M059J (cell line): ENCODE data around the gene ZNF526. TPM values are rescaled to one million over a fixed set of nuclear protein-coding genes. Genes with fewer than 3 reads are reported as not detected.

ENCODE experiments used
- DNase-seq: peaks from one replicate; pipeline ENCODE4 v3.0.0-alpha.2; 2012; ENCODE audit warnings: low read depth
- total RNA-seq: library from RNA; depleted of rRNA; stranded (reverse); fragments of >200 nt; shearing (Covaris generic); gene quantifications from 2 replicates; pipeline ENCODE4 v1.2.3, GENCODE V29; 2014; rRNA removed

The ZNF526 gene, protein sequence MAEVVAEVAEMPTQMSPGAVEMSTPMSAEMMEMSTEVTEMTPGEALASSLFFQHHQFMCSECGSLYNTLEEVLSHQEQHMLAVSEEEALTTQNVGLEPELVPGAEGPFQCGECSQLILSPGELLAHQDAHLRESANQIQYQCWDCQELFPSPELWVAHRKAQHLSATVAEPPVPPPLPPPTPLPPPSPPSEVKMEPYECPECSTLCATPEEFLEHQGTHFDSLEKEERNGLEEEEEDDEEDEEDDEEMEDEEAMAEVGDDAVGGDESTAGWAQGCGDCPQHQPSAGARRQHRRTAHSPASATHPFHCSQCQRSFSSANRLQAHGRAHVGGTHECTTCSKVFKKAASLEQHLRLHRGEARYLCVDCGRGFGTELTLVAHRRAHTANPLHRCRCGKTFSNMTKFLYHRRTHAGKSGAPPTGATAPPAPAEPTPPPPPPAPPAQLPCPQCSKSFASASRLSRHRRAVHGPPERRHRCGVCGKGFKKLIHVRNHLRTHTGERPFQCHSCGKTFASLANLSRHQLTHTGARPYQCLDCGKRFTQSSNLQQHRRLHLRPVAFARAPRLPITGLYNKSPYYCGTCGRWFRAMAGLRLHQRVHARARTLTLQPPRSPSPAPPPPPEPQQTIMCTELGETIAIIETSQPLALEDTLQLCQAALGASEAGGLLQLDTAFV
- 6.4 and 12.1 TPM in 2 replicates for total RNA-seq

DNA sequence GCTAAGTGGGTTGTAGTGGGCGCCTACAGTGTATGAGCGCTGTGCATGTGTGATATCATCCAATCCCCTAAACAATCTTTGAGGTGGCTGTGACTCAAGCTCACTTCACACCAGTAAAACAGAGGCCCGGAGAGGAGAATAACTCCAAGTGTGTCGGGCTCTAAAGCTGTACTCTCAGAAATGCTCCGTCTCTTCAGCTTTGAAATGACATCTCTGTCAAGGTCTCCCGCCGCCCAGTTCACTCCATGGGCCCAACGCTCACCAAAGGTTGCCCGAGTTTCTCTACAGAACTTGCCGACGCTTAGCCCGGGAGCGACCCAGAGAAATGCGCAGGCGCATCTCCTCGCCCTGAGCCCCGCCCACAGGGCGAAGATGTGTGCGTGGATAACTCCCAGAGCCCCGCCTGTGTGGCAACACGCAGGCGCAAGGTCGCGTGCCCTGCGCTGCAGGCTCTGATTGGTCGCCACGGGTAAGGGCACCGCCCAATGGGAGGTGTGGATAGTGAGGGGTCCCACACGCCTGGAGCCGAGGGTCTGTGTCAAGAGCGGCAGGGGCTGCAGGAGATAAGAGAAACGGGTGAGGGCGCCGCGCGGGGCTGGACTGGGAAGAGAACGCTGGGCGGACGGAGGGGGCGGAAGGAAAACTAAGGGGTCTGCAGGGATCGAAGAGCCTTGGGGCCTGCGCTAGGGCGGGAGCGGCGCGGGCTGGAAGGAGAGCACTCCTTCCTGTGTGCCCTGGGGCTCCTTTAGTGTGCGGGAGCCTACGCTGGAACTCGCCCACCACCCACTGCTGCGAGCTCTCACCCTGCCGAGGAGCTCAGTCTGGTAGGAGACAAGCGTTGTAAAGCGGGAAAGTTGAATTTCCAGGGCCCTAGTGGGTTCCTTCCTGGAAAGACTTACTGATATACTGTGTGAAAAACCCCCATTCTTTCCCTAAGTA is at the start of gene ZNF526:
Gene ZNF526 (plus strand): TSS at position 501 of the 939 bp plus-strand sequence. CDS start 4,092 bp downstream, outside the sequence.
- peak; percentile 97 for DNase-seq

DNA sequence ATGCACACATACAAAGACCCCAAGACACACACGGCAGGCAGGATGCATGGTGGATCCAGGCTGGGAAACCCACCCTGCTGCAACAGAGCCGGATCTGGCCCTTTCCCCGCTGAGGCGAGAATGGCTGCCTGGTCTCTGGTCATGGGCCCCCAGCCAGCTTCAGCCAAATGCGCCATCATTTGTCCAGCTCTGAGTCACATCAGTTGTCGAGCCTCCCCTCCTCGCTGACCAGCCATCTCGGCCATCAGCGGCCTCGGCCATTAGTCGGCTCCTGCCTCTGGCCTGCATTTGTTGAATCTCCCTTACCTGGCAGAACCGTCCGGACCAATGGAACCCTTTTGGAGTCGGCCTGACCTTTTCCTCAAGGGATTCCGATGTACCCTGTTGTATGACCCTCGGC is 49.4 kb upstream of the ZNF526 start:
- DNase-seq: peak; percentile 19

DNA sequence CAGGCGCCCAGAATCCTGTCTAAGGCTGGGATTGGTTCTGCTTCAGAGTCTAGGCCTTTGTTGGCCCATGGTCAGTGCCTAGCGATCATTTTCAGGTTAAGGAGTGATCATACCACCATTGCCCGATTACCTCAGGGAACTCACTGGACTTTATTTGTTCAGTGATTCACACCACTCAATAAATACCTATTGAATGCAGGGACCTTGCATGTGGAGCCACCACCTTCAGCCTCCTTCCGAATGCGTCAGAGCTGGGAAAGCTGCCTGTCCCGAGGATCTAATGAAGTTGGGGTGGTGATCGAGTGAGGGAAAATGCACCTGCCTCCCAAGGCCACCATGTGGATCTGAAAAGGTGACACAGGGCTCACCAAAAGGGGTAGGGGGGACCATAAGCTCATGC is 47.9 kb upstream of the ZNF526 start:
- DNase-seq: no peak

DNA sequence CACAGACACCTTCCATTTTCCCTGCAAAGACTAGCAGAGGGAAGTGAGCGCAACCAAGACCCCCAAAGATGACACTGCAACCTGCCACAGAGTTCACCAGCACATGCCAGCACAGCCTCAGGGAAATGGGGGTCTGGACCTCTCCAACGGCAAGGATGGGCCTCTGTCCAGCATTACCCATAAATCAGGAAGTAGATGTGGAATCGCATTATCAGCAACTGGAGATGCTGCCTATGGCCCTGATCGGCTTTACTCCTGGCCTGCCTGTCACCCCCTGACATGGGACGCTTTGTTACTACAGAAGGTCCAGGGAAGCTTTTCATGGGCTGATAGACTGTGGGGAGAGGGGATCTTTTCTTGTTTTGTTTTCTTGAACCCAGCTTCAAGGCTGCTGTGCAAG is 46.4 kb upstream of the ZNF526 start:
- DNase-seq: no peak

DNA sequence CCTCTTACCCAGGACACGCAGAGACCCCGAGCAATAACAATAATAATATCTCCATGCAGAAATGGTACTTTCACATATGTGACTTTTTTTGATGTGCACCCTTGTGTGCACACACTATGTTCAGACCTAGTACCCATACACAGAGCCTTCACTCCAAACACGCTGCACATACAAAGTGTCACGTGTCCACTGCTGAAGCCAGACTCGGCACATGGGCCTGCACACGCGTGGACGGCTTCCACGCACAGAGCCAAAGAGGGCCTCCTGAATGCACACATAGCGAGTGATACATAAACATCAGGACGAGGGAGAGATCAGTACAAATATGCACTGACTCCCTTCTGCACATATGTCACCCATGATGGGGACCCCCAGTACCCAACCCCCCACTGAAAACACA is 45.9 kb upstream of the ZNF526 start:
- DNase-seq: no peak

DNA sequence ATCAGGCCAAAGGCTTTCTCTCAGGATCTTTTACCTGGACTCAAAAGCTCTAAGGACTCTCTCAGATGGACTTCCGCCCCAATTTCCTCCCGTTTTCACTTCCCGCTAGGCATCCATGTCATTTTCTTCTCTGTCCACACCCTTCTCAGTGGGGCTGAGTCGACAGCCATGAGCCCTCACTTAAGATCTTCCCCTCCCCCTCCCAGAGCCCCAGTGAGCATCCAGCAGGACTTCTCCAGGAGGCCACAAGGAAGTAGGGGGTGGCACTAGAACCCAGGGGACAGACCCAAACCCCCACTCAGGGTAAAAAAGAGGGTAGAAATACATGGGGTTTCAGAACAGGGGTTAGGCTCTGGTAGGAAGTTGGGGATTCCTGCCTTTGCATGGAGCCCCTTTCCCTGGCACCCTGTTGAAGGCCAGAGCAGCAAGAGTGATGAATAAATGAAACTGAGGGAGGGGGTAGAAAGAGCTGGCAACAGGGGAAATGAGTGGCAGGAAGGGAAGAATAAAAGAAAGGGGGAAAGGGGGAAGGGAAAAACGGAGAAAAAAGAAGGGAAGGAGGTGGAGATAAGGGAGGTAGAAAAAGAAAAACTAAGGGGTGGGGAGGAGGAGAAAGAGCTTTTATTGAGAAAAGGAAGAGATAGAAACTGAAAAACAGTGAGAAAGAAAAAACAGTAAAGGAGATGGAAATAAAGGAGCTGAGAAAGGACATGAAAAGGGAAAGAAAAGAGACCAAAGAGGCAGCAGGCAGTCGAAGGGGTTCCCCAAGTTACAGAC is 45.0 kb upstream of the ZNF526 start:
- DNase-seq: no peak

DNA sequence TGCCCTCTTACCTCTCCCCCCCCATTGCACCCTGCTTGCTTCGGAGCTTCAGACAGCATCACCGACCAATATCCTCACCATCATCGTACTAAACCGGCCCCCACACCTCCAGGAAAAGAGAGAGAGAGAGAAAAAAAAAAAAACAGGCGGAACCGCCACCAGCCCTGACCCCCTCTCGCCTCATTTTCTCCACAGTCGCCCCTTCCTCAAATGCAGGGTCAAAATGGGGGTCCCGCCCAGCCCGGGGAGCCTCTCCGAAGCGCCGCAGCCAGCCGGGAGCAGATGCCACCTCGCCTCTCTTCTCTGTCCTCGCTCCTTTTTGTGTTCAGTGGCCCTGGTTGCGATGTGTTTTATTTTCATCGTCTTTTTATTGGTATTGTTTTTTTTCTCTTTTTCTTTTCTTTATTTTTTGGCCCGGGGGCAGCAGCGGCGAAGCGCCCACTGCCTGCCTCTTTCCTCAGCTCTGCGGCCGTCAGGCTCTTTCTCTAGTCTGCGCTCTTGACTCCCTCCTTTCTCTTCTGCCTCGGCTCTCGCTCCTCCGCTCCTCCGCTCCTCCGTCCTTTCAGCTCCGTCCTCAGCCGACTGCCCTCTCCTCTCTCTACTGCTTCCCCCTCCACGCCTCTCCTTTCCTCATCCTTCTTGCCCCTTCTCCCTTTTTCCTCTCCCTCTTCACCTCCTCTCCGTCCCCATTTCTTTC is 44.0 kb upstream of the ZNF526 start:
- peak; percentile 29 for DNase-seq

DNA sequence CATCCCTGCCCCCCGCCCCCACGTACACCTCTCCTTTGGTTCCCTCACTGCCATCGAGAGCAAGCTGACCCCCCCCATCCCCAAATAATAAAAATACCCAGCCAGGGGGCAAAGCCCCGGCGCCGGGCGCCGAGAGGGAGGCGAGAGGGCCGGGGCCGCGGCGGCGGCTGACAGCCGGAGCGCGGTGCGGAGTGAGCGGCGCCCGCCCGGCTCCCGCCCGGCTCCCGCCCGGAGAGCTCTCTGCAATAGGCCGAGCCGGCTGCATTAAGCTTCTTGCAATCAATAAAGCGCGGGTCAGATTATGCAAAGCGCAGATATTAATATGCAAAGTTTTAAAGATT is 43.5 kb upstream of the ZNF526 start:
- no peak for DNase-seq

DNA sequence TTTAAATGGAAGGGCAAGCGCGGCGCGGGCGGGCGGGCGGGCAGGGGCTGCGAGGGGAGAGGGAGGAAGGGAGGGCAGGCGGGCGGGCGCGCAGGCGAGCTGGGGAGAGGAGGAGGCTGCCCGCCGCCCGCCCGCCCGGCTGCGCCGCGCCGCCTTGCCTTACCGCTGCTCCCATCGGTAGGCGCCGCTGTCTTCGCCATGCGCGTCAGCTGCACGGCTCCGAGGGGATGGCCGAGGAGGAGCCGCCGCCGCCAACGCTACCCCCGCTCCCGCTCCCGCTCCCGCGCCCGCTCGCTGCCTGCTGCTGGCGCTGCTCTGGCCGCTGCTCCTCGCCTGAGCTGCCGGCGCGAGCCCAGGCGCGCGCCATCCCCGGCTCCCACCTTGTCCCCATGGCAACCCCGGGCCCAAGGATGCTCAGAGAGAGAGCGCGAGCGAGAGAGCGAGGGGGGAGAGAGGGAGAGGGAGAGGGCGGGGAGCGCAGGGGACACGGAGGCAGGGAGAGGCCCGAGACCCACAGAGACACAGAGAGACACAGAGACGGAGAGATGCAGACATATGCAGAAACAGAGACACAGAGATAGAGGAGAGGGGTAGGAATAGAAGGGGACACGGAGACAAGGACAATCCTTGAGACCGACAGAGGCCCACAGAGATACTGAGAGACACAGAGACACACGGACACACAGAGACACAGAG is 43.0 kb upstream of the ZNF526 start:
- DNase-seq: peak; percentile 76

DNA sequence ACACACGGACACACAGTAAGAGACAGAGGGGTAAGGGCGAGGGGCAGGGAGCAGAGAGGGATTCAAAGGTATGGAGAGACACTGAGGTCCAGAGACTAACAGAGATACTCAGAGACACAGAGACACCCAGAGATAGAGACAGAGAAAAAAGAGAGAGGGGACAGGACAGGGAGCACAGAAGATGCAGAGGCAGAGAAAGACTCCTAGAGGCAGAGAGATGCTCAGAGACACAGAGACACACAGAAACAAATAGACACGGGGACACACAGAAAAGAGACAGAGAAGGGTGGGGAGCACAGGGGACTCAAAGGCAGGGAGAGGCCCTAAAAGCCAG is 42.5 kb upstream of the ZNF526 start:
- DNase-seq: no peak

DNA sequence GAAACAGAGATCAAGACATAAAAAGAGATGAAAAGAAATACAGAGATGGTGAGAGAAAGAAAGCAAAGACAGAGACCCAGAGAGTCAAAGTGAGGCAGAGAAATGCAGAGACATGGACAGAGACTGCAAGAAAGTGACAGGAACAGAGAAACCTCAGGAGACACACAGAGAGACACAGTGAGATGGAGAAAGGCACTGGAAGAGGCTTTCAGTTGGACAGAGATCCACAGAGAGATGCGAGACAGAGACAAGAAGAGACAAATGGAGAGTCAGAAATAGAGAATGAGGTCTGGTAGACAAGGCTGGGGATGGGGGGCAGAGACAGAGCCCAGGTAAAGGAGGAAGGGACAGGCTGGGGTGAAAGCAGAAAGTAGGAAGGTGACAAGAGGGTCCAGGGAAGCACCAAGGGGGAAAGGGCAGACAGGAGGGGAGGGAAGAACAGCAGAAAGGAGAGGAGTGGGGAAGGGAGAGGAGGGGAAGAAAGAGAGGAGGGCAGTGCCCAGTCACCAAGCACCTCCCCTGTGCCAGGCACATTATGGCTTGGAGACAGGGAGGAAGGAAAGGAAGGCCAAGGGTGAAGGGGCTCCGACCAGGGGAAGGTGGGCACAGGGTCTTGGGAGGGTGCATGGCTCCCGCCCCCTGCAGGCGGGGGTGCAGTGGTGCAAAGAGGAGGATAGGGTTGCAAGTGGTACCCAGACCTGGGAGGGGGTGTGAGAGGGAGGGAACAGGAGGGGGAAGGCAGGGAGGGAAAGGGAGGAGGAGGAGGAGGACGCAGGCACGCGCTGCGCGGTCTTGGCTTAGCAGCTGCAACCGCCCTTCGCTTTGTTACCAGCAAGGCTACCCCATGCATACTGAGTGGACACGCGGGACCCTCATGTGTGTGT is 41.1 kb upstream of the ZNF526 start:
- no peak for DNase-seq

DNA sequence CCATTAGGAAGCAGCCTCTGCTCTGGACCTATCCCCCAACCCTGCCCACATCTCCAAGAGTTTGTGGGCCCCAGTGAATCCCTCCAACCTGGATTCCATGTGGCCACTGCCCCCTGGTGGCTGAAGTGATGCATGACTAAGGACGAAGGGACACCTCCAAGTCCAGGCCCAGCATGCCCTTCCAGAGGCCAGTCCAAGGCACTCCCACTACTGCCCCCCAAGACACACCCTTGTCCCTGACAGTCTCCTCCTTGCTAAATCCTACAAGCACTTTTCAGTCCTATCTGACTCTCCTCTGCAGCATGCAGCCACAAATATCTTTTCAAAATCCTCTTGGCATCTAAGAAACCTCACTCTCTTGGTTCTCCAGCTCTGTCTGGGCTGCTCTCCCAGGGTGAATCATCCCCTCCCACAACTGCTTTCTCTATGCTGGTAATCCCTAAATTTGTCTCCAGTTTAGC is 35.7 kb upstream of the ZNF526 start:
- peak; percentile 77 for DNase-seq

DNA sequence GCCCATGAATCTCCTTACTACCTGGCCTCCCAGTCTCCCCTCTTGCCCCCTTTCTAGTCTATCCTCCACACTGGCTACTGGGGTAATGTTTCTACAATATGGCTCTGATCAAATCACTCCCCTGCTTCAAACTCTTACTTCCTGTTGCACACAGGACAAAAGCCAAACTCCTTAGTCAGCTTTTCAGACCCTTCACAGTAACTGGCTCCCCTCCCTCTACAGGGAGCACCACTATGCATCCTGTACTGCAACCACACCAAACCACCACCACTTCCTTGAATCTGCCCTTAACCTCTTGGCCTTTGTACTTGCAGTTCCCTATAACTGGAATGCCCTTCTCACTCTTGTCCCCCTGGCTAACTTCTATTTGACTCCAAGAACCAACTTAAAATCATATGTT is 34.8 kb upstream of the ZNF526 start:
- DNase-seq: peak; percentile 34

DNA sequence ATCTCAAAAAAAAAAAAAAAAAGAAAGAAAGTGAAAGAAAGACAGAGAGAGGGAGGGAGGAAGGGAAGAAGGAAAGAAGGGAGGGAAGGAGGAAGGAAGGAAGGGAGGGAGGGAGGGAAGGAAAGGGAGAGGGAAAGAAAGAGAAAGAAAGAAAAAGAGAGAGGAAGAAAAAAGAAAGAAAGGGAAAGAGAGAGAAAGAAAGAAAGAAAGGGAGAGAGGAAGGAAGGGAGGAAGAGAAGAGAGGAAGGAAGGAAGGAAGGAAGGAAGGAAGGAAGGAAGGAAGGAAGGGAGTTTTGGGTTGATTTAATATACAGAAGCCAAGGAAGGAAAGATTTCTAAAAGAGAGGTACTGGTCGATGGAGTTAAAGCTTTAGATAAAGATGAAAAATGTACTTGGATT is 31.4 kb upstream of the ZNF526 start:
- no peak for DNase-seq

DNA sequence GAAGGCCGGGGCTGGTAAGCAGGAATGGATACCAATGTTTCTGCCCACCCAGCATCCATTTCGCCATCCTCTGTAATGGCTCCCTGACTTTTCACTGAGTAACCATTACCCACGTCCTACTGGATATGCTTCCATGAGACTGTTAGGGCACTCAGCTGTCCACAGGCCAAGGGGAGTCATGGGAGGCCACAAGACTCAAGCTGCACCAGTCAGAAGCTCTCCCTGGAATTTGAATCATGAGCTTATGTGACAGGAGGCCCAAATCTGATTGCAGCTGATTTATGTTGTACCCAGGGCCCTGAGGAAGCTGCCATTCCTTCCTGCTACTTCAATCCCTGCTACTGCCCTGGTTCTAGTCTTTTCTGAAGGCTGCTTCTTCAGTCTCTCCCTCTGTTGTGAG is 31.0 kb upstream of the ZNF526 start:
- no peak for DNase-seq

DNA sequence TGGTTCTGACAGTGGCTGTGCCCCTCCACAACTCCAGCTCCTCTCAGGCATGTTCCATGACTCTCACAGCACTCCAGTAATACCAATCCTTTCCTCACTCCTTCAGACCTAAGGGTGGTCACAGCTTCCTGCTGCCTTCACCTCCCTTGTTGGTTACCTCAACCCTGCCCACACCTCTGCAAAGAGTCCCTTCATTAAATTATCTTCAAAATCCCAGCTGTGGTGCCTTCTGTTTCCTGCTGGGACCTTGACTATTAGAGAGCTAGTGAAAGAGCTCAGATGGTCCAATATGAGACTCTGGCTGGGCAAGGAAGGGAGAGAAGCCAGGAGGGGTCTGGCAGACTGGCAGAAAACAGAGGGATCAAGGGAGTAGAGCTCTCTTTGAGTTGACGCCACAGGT is 28.8 kb upstream of the ZNF526 start:
- no peak for DNase-seq

DNA sequence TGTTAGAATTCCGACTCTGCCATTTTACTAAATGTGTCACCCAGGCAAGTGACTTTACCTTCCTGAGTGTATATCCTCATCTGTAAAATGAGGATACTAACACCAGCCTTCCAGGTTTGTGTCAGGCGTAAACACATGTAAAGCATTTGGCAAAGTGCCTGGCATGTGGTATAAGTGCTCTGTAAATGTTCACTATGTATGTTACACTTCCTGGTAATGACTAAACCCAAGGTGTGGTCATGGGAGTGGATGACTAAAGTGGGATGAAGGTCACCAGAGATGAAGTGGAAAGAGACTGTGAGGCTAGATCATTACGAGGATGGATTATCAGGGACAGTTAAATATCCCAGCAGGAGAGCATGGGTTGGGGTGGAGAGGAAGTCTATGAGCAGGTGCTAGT is 28.3 kb upstream of the ZNF526 start:
- peak; percentile 88 for DNase-seq

DNA sequence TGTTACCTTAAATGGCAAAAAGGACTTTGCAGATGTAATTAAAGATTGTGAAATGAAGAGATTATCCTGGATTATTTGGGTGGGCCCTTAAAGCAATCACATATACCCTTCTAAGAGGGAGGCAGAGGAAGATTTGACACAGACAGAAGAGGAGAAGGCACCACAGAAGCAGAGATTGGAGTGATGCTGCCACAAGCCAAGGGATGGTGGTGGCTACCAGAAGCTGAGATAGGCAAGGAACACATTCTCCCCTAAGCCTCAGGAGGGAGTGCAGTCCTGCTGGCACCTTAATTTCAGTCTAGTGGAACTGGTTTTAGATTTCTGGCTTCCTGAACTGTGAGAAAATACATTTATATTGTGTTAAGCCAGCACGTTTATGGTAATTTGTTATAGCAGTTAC is 26.8 kb upstream of the ZNF526 start:
- no peak for DNase-seq

DNA sequence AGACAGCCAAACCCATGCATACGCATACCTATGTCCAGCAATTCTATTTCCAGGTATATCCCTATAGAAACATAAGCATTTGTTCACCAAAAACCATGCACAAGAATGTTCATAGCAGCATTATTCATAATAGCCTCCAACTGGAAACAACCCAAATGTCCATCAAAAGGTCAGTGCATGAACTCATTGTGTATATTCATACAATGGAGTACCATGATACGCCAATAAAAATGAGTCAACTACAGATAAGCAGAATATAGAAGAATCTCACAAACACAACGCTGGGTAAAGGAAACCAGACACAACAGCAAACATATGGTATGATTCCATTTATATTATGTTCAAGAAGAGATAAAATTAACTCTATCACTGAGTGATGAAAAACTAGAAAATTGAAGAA is 26.4 kb upstream of the ZNF526 start:
- DNase-seq: peak; percentile 57
